Astrocyte (in vitro differentiated cells and primary cell): ENCODE data around the gene ARID2. TPM values are rescaled to one million over a fixed set of nuclear protein-coding genes. Genes with fewer than 3 reads are reported as not detected.

Source experiments
- DNase-seq: peaks from one replicate; pipeline ENCODE4 v3.0.0-alpha.2; 2010; ENCODE audit warnings: low read depth
- FAIRE-seq: peaks from 2 replicates; lab custom pipeline; 2011; peaks lifted over from hg19 to GRCh38; lab: Jason Lieb, UNC
- H2AFZ ChIP-seq: 2 replicates; pipeline ENCODE4 v1.6.0; 2012; ENCODE audit warnings: low read depth, low read length, inconsistent platforms
- H3K27ac ChIP-seq: 2 replicates; pipeline ENCODE4 v1.5.1; 2011; ENCODE audit warnings: low read depth, low read length, inconsistent platforms
- H3K27me3 ChIP-seq: 2 replicates; pipeline ENCODE4 v1.6.0; 2011; ENCODE audit warnings: low read length, inconsistent platforms; ENCODE audit not compliant: insufficient read depth
- H3K36me3 ChIP-seq: 2 replicates; pipeline ENCODE4 v1.5.1; 2011; ENCODE audit warnings: low read length, inconsistent platforms; ENCODE audit not compliant: insufficient read depth
- H3K4me1 ChIP-seq: 2 replicates; pipeline ENCODE4 v1.5.1; 2011; ENCODE audit warnings: low read length, inconsistent platforms; ENCODE audit not compliant: insufficient read depth
- H3K4me2 ChIP-seq: 2 replicates; pipeline ENCODE4 v1.6.0; 2012; ENCODE audit warnings: low read length, inconsistent platforms
- H3K4me3 ChIP-seq: 2 replicates; pipeline ENCODE4 v1.5.1; 2011; ENCODE audit warnings: low read depth, mild to moderate bottlenecking, low read length, inconsistent platforms; ENCODE audit not compliant: insufficient read depth
- H3K79me2 ChIP-seq: 2 replicates; pipeline ENCODE4 v1.6.0; 2012; ENCODE audit warnings: mild to moderate bottlenecking, low read length, inconsistent platforms; ENCODE audit not compliant: insufficient read depth
- H3K9ac ChIP-seq: 2 replicates; pipeline ENCODE4 v1.6.0; 2012; ENCODE audit warnings: mild to moderate bottlenecking, low read length, inconsistent platforms
- H3K9me3 ChIP-seq: 2 replicates; pipeline ENCODE4 v1.5.1; 2012; ENCODE audit warnings: low read depth, mild to moderate bottlenecking, low read length, inconsistent platforms; ENCODE audit not compliant: insufficient read depth
- H4K20me1 ChIP-seq: 2 replicates; pipeline ENCODE4 v1.6.0; 2012; ENCODE audit warnings: low read length, inconsistent platforms; ENCODE audit not compliant: insufficient read depth
- H3K27ac Mint-ChIP-seq: one replicate; pipeline ENCODE4 v1.8.0; 2021; ENCODE audit warnings: mild to moderate bottlenecking, mixed read lengths; ENCODE audit not compliant: unreplicated experiment
- H3K27me3 Mint-ChIP-seq: one replicate; pipeline ENCODE4 v1.8.0; 2021; ENCODE audit warnings: low read depth, mixed read lengths; ENCODE audit not compliant: unreplicated experiment
- H3K36me3 Mint-ChIP-seq: one replicate; pipeline ENCODE4 v1.8.0; 2021; ENCODE audit warnings: low read depth, mixed read lengths; ENCODE audit not compliant: unreplicated experiment
- H3K4me1 Mint-ChIP-seq: one replicate; pipeline ENCODE4 v1.8.0; 2021; ENCODE audit warnings: low read depth, mixed read lengths; ENCODE audit not compliant: unreplicated experiment
- H3K4me3 Mint-ChIP-seq: one replicate; pipeline ENCODE4 v1.8.0; 2021; ENCODE audit warnings: mild to moderate bottlenecking, moderate library complexity, mixed read lengths; ENCODE audit not compliant: unreplicated experiment
- H3K9me3 Mint-ChIP-seq: one replicate; pipeline ENCODE4 v1.8.0; 2021; ENCODE audit warnings: mild to moderate bottlenecking, mixed read lengths; ENCODE audit not compliant: unreplicated experiment
- EZH2 ChIP-seq: IDR thresholded peaks from 2 replicates; pipeline ENCODE4 v1.6.1; 2012; ENCODE audit warnings: mild to moderate bottlenecking, low read length, inconsistent platforms; ENCODE audit not compliant: insufficient read depth
- total RNA-seq: library from RNA; stranded (reverse); gene quantifications from 2 replicates; pipeline ENCODE4 v1.2.1, GENCODE V29; 2021
- TF ChIP-seq, protein P1 (sequence below): IDR thresholded peaks from 2 replicates; pipeline ENCODE4 v1.5.1; 2011; ENCODE audit warnings: low read depth, mild to moderate bottlenecking, inconsistent platforms, low read length, moderate library complexity; ENCODE audit not compliant: insufficient read depth

Gene ARID2
- total RNA-seq, 1 donor from 2014 or later = 23.8 TPM

GRCh38 chr12:45730348-45731189 is 1.1 kb downstream of the ARID2 start:
- TF ChIP-seq EZH2 = no peak
- TF ChIP-seq, protein P1, sequence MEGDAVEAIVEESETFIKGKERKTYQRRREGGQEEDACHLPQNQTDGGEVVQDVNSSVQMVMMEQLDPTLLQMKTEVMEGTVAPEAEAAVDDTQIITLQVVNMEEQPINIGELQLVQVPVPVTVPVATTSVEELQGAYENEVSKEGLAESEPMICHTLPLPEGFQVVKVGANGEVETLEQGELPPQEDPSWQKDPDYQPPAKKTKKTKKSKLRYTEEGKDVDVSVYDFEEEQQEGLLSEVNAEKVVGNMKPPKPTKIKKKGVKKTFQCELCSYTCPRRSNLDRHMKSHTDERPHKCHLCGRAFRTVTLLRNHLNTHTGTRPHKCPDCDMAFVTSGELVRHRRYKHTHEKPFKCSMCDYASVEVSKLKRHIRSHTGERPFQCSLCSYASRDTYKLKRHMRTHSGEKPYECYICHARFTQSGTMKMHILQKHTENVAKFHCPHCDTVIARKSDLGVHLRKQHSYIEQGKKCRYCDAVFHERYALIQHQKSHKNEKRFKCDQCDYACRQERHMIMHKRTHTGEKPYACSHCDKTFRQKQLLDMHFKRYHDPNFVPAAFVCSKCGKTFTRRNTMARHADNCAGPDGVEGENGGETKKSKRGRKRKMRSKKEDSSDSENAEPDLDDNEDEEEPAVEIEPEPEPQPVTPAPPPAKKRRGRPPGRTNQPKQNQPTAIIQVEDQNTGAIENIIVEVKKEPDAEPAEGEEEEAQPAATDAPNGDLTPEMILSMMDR = no peak
- no peaks in the 10 kb centered on the region for H3K9me3 ChIP-seq
- peak overlapping the region; percentile 90 for H3K27ac ChIP-seq
- H2AFZ ChIP-seq = peak overlapping the region; percentile 70
- H3K9ac ChIP-seq = peak overlapping the region; percentile 98
- no peaks in the 10 kb centered on the region for H3K36me3 ChIP-seq
- H3K79me2 ChIP-seq = peaks cover 61% of the 10 kb centered on the region
- Mint-ChIP-seq H3K4me1 (peaks cover 10% of the 10 kb centered on the region), H3K27me3 (no peaks in the 10 kb centered on the region), H3K27ac (peak overlapping the region; percentile 71), H3K4me3 (peak overlapping the region; percentile 87), H3K9me3 (no peaks in the 10 kb centered on the region), H3K36me3 (no peaks in the 10 kb centered on the region)
- H3K4me3 ChIP-seq = peak overlapping the region; percentile 79
- peak; percentile 46 for DNase-seq
- peak overlapping the region; percentile 97 for H3K4me2 ChIP-seq
- no peaks in the 10 kb centered on the region for H3K27me3 ChIP-seq
- peaks cover 5% of the 10 kb centered on the region for H4K20me1 ChIP-seq
- FAIRE-seq = no peak
- peaks cover 8% of the 10 kb centered on the region for H3K4me1 ChIP-seq

DNA sequence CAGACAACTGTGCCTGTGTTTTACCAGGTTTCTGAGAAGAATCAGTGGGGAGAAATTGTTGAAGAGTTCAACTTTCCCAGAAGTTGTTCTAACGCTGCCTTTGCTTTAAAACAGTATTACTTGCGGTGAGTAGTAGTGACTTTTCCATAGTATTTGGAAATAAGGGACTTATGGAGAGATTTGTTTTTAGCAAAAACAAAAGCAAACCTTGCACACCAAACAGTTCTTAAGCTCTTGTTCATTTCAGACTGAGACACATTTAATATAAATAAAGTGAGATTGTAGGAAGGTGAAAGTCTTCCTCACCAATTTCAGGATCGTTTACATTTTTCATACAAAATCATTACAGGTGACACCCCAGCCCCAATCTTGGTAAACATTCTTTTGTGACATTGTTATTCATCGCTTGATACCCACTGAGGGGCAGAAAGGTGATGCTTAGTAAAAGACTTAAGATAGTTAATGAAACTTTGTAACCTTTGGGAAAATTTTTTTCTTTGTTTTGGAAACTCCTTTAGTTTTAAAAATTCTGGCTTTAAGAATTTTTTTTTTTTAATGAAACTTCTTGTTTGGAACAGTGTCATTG is 1.8 kb downstream of the ARID2 start:
- Histone ChIP-seq H3K27ac (peak overlapping the region; percentile 90), H3K9ac (peak overlapping the region; percentile 98), H3K4me1 (peaks cover 8% of the 10 kb centered on the region), H4K20me1 (peaks cover 5% of the 10 kb centered on the region), H3K9me3 (no peaks in the 10 kb centered on the region), H3K4me2 (peak overlapping the region; percentile 97), H3K79me2 (peaks cover 60% of the 10 kb centered on the region), H3K4me3 (peak overlapping the region; percentile 79), H2AFZ (no peak overlapping the region), H3K36me3 (no peaks in the 10 kb centered on the region), H3K27me3 (no peaks in the 10 kb centered on the region)
- peak overlapping the region; percentile 87 for H3K4me3 Mint-ChIP-seq
- peak overlapping the region; percentile 71 for H3K27ac Mint-ChIP-seq
- peaks cover 10% of the 10 kb centered on the region for H3K4me1 Mint-ChIP-seq
- FAIRE-seq (no peak), DNase-seq (no peak)
- TF ChIP-seq, protein P1 = no peak
- no peak for TF ChIP-seq EZH2
- H3K36me3 Mint-ChIP-seq = no peaks in the 10 kb centered on the region
- H3K9me3 Mint-ChIP-seq = no peaks in the 10 kb centered on the region
- H3K27me3 Mint-ChIP-seq = no peaks in the 10 kb centered on the region
